Thoracic aorta (tissue), 2 donors: ENCODE results near the gene SPEG. TPM values are rescaled to one million over a fixed set of nuclear protein-coding genes. Genes with fewer than 3 reads are reported as not detected.
A peak's percentile ranks its signal among the peaks of the same experiment; 100 is the strongest.

Experiments
- ATAC-seq: fragments of 150-250 bp; one replicate; pipeline ENCODE4 v1.8.0; 2017; ENCODE audit warnings: low read depth; ENCODE audit not compliant: insufficient number of reproducible peaks, low FRiP score
- DNase-seq: peaks from one replicate; pipeline ENCODE4 v3.0.0-alpha.2; 2020; ENCODE audit warnings: low spot score
- H3K27ac ChIP-seq, 2 donors: fragments of 200-600 bp; sonication (generic); 1 replicate in 1 of 2; 2 replicates in 1 of 2; pipeline ENCODE4 v1.5.1; 2016; ENCODE audit warnings: mild to moderate bottlenecking in 2 of 2, moderate library complexity in 2 of 2
- H3K27me3 ChIP-seq: fragments of 200-600 bp; sonication (generic); replicated peaks from 2 replicates; pipeline ENCODE4 v1.6.0; 2016; ENCODE audit warnings: mild to moderate bottlenecking; ENCODE audit not compliant: insufficient read depth
- H3K36me3 ChIP-seq: fragments of 200-600 bp; sonication (generic); one replicate; pipeline ENCODE4 v1.5.1; 2016
- H3K4me1 ChIP-seq, 2 donors: fragments of 200-600 bp; sonication (generic); 1 replicate in 1 of 2; 2 replicates in 1 of 2; pipeline versions ENCODE4 v1.5.1 to v1.6.0; 2016; ENCODE audit warnings: low read depth in 2 of 2, mild to moderate bottlenecking in 1 of 2; ENCODE audit not compliant: control insufficient read depth in 1 of 2
- H3K4me3 ChIP-seq: fragments of 200-600 bp; sonication (generic); 2 replicates; pipeline ENCODE4 v1.5.1; 2016; ENCODE audit warnings: mild to moderate bottlenecking
- H3K9me3 ChIP-seq: fragments of 200-600 bp; sonication (generic); 2 replicates; pipeline ENCODE4 v1.5.1; 2016
- CTCF ChIP-seq: fragments of 200-600 bp; sonication (generic); IDR thresholded peaks from one replicate; pipeline ENCODE4 v1.5.1; 2019; ENCODE audit warnings: antibody characterized with exemption
- total RNA-seq, 2 donors: library from RNA; depleted of rRNA; stranded (reverse); fragments of >200 nt; gene quantifications; one replicate each; pipeline versions ENCODE4 v1.1.0 to v1.2.3, GENCODE V29; 2016

SPEG gene
- total RNA-seq, 2 donors from 2014 or later, result 426 to 455 TPM

DNA sequence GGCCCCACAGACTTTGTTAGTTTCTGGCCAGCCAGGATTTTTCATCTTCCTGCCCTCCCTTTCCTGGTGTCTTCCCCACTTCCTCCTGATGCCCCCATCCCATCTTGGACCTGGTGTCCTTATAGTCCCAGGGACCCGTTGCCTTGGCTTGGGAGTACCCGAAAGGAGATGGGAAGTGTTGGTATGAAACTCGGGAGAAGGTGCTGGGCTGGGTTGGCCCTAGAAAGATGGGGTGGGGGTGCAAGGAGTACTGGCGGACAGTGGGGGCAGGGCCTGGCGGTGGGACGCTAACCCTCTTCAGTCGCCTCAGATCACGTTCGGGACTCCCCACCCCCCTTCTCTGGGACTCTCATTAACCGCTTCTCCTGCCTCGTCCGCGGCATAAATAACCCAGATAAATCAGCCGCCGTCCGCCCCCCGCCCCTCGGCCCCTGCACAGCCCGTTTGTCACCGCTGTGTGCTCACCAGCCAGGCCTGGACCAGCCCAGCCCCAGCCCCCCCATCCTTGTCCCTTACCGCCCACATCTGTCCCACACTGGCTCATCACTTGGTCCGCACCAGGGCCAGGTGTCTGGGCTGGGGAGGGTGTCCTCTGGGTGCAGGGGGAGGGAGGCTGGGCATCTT, 76.0 kb downstream of the SPEG start:
- Histone ChIP-seq H3K27me3 (peaks cover 7% of the 10 kb centered on the region), H3K9me3 (no peaks in the 10 kb centered on the region), H3K4me1 (peaks cover 16 to 41% of the 10 kb centered on the region in 2 donors), H3K4me3 (peak overlapping the region; percentile 60), H3K27ac (no peak overlapping the region), H3K36me3 (peaks cover 8% of the 10 kb centered on the region)
- no peak for ATAC-seq
- no peak for TF ChIP-seq CTCF
- no peak for DNase-seq

GRCh38 chr2:219511547-219512325, 77.1 kb downstream of the SPEG start:
- DNase-seq, result no peak
- peaks cover 2% of the 10 kb centered on the region for H3K36me3 ChIP-seq
- H3K4me1 ChIP-seq, result peaks cover 16 to 41% of the 10 kb centered on the region in 2 donors
- H3K4me3 ChIP-seq, result no peak overlapping the region
- no peak overlapping the region for H3K27ac ChIP-seq
- no peak for TF ChIP-seq CTCF
- H3K27me3 ChIP-seq, result peaks cover 7% of the 10 kb centered on the region
- no peaks in the 10 kb centered on the region for H3K9me3 ChIP-seq
- no peak for ATAC-seq

DNA sequence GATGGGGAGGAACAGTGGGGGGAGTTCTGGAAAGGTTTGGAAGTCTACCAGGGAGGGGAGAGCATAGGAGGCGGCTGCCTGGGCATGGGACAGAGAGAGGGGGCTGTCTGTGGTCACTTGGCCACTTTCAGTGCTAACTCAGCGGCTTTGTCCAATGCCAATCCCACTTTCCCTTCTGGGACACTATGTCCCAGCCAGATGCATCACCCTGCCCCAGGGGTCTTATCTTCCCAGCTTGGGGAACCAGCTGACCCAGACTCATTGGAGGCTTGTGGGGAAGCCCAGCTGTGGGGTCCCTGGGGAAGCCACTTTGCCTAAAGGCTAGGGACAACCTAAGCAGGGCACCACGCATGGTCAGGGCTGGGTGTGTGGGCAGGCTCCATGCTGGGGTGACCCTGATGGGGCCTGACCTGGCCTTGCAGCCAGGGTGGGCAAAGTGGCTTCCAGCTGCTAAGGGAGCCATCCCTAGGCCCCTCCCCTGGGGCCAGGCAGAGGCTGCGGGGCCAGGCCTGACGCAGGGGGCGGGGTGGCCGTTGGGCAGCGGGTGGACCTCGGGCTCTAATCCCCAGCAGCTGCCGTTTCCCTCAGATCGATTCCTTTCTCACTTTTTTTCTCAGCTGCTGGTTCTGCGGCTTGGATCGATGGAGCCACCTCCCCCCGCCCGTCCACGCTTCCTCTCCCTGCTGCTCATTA, 78.0 kb downstream of the SPEG start:
- Histone ChIP-seq H3K9me3 (no peaks in the 10 kb centered on the region), H3K27ac (no peak overlapping the region), H3K27me3 (peaks cover 7% of the 10 kb centered on the region), H3K4me3 (no peak overlapping the region), H3K4me1 (peaks cover 16 to 39% of the 10 kb centered on the region in 2 donors), H3K36me3 (no peaks in the 10 kb centered on the region)
- no peak for DNase-seq
- ATAC-seq, result no peak
- TF ChIP-seq CTCF, result no peak

GRCh38 chr2:219513787-219514186, 79.1 kb downstream of the SPEG start:
- Histone ChIP-seq H3K36me3 (no peaks in the 10 kb centered on the region), H3K9me3 (no peaks in the 10 kb centered on the region), H3K27me3 (peaks cover 7% of the 10 kb centered on the region), H3K4me1 (peaks cover 16 to 28% of the 10 kb centered on the region in 2 donors), H3K27ac (no peak overlapping the region), H3K4me3 (no peak overlapping the region)
- ATAC-seq (no peak), DNase-seq (no peak)
- TF ChIP-seq CTCF, result no peak

DNA sequence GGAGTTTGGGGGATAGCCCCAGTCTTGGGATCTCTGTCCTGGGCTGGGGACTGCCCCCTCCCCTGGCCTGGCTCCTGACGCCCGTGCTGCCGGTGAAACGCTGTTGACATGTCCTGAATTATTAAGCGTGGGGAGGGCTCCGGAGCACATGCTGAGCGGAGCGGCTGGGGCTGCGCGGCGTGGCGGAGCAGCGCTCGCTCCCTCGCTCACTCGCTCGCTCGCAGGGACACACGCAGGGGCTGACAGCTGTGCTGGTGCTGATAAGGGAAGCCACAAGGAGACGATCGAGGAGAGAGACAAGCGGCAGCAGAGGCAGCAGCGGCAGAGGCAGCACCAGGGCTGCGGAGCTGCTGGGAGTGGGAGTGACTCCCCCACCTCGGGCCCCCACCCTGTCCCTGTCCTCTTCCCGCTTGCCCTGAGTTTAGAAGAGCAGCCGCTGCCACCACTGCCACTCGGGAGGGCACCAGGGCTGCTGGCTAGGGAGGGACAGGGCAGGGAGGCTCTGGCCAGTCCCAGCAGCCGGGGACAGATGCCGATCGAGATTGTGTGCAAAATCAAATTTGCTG, 79.6 kb downstream of the SPEG start, which contains the start of gene ASIC4:
TSS of gene ASIC4 (plus strand) at position 287 of the 566 bp plus-strand sequence. CDS start at position 530, 243 bp downstream.
- no peaks in the 10 kb centered on the region for H3K9me3 ChIP-seq
- DNase-seq, result no peak
- peaks cover 11 to 23% of the 10 kb centered on the region in 2 donors for H3K4me1 ChIP-seq
- no peaks in the 10 kb centered on the region for H3K36me3 ChIP-seq
- H3K27ac ChIP-seq, result no peak within 1 kb of the TSS
- H3K4me3 ChIP-seq, result no peak within 1 kb of the TSS
- TF ChIP-seq CTCF, result no peak
- peaks cover 7% of the 10 kb centered on the region for H3K27me3 ChIP-seq
- no peak for ATAC-seq
